Activated naive CD4-positive, alpha-beta T cell treated with anti-CD3 and anti-CD28 coated beads for 36 hours (primary cell): ENCODE results near the gene CLDN34. TPM values are rescaled to one million over a fixed set of nuclear protein-coding genes. Genes with fewer than 3 reads are reported as not detected.

ENCODE experiments used
- CTCF ChIA-PET: fragments of 350-600 bp; sonication (Branson Sonifier 250); formaldehyde crosslinking; loops from one replicate; lab custom pipeline; 2021; ENCODE audit warnings: antibody characterized with exemption; lab: Charles Lee
- DNase-seq: peaks from one replicate; pipeline ENCODE4 v3.0.0-alpha.2; 2020
- H3K27ac Mint-ChIP-seq: one replicate; pipeline ENCODE4 v1.8.0; 2021; ENCODE audit warnings: mild to moderate bottlenecking, mixed read lengths
- H3K27me3 Mint-ChIP-seq: one replicate; pipeline ENCODE4 v1.8.0; 2021; ENCODE audit warnings: low read depth, mixed read lengths
- H3K36me3 Mint-ChIP-seq: one replicate; pipeline ENCODE4 v1.8.0; 2021; ENCODE audit warnings: low read depth, mixed read lengths
- H3K4me1 Mint-ChIP-seq: one replicate; pipeline ENCODE4 v1.8.0; 2021; ENCODE audit warnings: low read depth, mixed read lengths
- H3K4me3 Mint-ChIP-seq: one replicate; pipeline ENCODE4 v1.8.0; 2021; ENCODE audit warnings: mild to moderate bottlenecking, moderate library complexity, mixed read lengths
- H3K9me3 Mint-ChIP-seq: one replicate; pipeline ENCODE4 v1.8.0; 2021; ENCODE audit warnings: mixed read lengths
- intact Hi-C: fragments of 100-400 bp; cut with micrococcal nuclease; formaldehyde crosslinking; loops from one replicate; pipeline ENCODE4 v1.15.1; 2023
- total RNA-seq, 2 experiments: library from RNA; stranded (reverse); gene quantifications; one replicate each; pipeline ENCODE4 v1.2.3, GENCODE V29; 2021

CLDN34 gene, protein sequence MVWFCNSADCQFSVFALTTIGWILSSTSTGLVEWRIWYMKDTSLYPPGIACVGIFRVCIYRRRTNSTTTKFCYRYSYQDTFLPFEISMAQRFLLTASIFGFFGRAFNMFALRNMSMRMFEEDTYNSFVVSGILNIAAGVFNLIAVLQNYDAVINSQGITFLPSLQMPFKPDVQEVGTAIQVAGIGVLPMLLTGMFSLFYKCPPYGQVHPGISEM
- total RNA-seq, result not detected

DNA sequence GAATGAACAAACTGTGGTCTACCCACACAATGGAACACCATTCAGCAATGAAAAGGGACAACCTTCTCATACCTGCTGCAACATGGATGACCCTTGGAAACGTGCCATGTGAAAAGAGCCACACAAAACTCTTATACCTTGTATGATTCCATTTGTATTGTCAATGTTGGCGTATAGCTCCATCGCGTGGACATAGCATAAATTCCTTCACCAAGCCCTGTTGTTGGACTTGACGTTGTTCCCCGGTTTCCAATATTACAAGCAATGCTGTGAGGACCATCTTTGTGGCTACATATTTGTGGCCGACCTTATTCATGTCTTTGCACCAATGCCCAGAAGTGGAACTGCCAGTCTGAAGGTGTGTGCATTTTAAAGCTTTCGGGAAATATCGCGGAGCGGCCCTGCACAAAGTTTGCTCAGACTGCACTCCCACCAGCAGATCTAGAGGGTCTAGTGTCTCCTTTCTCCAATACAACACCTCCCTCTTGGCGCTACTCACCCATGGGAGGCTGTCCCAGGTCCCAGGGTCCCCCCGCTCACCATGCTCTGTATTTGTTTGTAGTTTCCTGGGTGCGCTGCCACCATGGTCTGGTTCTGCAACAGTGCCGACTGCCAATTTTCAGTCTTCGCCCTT, at the start of gene CLDN34:
CLDN34 (plus strand) TSS at position 584 of the 634 bp plus-strand sequence; CDS start at position 584, 0 bp downstream.
- intact Hi-C loops, result no loop called here
- H3K36me3 Mint-ChIP-seq, result no peaks in the 10 kb centered on the region
- H3K4me3 Mint-ChIP-seq, result no peak within 1 kb of the TSS
- H3K27ac Mint-ChIP-seq, result no peak within 1 kb of the TSS
- H3K4me1 Mint-ChIP-seq, result no peaks in the 10 kb centered on the region
- CTCF ChIA-PET, result no interaction called here
- no peaks in the 10 kb centered on the region for H3K9me3 Mint-ChIP-seq
- DNase-seq, result no peak
- H3K27me3 Mint-ChIP-seq, result peaks cover 3% of the 10 kb centered on the region

DNA sequence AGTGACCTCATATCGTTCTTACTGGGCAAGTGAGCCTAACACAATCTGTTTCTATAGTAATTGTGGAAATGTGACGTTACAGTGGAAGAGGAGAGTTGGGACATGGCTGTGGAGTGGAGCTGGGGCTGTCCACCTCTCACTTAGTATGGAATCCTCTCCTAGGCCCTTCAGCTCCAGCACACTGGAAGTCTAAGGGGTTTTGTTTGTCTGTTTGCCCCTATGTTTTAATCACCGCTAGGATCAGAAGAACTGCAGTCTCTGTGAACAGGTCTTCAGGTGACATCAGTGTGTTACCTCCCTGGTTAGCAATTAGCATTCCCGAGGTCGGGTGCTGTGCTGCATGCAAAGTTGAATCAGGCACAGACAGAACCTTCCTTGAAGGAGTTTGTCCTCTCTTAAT, 49.3 kb upstream of the CLDN34 start:
- CTCF ChIA-PET, result no interaction called here
- Mint-ChIP-seq H3K4me1 (no peaks in the 10 kb centered on the region), H3K36me3 (no peaks in the 10 kb centered on the region), H3K9me3 (no peaks in the 10 kb centered on the region), H3K4me3 (no peak overlapping the region), H3K27ac (no peak overlapping the region), H3K27me3 (peaks cover 2% of the 10 kb centered on the region)
- no peak for DNase-seq
- intact Hi-C loops, result no loop called here

DNA sequence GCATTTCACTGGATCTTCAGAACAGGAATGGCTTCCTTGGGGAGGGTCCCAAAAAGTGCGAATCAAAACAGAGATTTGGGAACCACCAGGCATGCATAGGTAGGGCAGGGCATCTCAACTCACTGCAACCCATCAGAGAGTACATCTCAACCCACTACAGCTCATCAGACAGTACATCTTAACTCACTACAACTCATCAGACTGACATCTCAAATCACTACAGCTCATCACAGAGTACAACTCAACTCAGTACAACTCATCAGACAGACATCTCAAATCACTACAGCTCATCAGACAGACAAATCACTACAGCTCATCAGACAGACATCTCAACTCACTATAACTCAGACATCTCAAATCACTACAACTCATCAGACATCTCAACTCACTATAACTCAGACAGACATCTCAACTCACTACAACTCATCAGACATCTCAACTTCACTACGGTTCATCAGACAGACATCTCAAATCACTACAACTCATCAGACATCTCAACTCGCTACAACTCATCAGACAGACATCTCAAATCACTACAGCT, 47.5 kb upstream of the CLDN34 start:
- CTCF ChIA-PET, result no interaction called here
- DNase-seq, result no peak
- Mint-ChIP-seq H3K4me1 (no peaks in the 10 kb centered on the region), H3K27ac (no peak overlapping the region), H3K36me3 (no peaks in the 10 kb centered on the region), H3K27me3 (peaks cover 2% of the 10 kb centered on the region), H3K4me3 (no peak overlapping the region), H3K9me3 (no peaks in the 10 kb centered on the region)
- intact Hi-C loops, result no loop called here

DNA sequence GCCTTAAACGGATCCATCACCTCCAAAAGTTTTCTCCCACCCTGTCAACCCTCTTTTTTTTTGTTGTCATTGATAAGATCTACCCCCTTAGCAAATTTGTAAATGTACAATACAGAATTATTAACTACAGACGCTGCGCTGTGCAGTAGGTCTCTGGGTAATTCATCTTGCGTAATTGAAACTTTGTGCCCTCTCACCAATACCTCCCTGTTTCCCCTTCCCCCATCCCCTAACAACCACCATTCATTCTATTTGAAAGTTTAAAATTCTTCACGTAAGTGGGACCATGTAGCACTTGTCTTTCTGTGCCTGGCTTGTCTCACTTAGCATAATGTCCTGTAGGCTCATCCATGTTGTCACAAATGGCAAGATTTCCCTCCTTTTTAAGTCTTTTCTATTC, 45.8 kb upstream of the CLDN34 start:
- CTCF ChIA-PET, result interaction anchor here (0.6 kb wide), 1 partner anchor 117 kb away, joined by 4 read pairs; no protein-coding TSS in a partner anchor

DNA sequence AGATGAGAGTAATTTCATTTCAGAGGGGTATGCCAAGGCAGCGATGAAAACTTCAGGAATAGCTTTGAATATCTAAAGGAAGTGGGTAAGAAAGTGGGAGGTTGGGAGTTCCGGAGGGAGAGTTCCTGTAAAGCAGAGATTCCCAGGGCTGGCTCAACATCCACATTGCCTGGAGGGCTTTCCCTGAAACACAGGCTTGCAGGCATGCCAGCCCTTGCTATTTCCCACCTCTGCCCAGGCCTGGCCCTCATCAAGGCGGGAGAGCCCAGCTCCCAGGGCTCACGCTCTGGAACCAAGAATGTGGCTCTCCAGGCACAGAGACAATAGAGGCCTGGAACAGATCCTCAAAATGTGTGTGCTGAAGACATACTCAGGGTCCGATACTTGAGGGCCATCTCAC, 43.8 kb upstream of the CLDN34 start:
- intact Hi-C loops, result no loop called here
- Mint-ChIP-seq H3K27me3 (no peaks in the 10 kb centered on the region), H3K9me3 (no peaks in the 10 kb centered on the region), H3K36me3 (no peaks in the 10 kb centered on the region), H3K4me1 (no peaks in the 10 kb centered on the region), H3K4me3 (no peak overlapping the region), H3K27ac (no peak overlapping the region)
- no peak for DNase-seq
- CTCF ChIA-PET, result no interaction called here

More for the DNA sequence above, 45.8 kb upstream of the CLDN34 start:
- no peak for DNase-seq
- Mint-ChIP-seq H3K36me3 (no peaks in the 10 kb centered on the region), H3K27me3 (no peaks in the 10 kb centered on the region), H3K27ac (no peak overlapping the region), H3K4me1 (no peaks in the 10 kb centered on the region), H3K9me3 (no peaks in the 10 kb centered on the region), H3K4me3 (no peak overlapping the region)
- intact Hi-C loops, result no loop called here

DNA sequence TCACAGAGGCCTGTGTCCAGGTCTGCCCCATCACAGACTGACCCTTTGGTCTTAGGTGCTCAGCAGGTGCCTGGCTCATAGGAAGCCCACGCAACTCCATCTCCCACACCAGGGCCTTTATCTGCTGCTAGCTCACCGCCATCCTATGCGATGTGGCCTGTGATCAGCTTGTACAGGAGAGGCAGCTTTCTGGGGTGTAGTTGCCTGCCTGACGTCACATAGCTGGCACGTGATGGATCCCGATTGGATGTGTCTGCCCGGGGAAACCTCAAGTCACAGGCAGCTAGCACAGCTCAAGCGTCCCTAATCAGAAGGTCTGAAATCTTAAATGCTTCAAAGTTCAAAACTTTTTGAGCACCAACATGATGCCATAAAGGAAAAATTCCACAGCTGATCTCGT, 41.2 kb upstream of the CLDN34 start:
- DNase-seq, result no peak
- Mint-ChIP-seq H3K36me3 (no peaks in the 10 kb centered on the region), H3K4me3 (no peak overlapping the region), H3K9me3 (no peaks in the 10 kb centered on the region), H3K27me3 (no peaks in the 10 kb centered on the region), H3K4me1 (no peaks in the 10 kb centered on the region), H3K27ac (no peak overlapping the region)
- CTCF ChIA-PET, result no interaction called here
- intact Hi-C loops, result no loop called here

DNA sequence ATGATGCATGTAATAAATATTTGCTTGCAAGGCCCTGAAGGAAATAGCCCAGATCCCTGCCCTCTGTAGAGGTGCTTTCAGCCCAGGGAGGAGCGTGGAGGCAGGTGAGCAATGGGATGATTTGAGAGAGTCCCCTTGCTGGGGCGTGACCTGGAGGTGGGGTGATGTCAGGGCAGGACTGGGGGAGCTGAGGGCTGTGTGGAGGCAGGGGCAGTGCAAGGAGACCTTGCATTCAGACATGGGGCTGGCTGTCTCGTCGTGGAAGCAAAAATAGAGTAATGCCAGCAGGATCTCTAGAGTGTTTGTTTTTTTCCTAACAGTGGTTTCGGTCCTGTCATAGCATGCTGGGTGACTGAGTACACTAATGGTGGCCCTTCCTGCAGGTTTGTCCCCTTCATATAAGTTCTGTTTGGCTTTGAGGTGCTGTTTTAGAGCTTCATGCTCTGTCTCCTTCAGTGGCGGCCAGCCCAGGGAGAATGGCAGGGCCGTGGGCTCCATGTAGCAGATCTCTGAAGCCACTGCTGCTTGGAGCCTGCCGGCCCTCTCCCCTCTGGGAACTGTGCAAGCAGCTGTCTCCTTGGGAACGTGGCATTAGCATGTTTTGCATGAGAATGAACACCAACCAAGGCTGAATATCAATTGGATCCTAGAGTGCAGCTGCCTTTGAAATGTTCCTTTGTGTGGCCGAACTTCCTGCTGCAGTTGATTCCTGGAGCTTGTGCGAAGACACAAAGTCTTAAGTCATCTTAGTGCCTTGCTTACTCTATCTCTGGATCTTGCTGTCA, 39.3 kb upstream of the CLDN34 start:
- Mint-ChIP-seq H3K27ac (no peak overlapping the region), H3K4me3 (no peak overlapping the region), H3K36me3 (no peaks in the 10 kb centered on the region), H3K27me3 (no peaks in the 10 kb centered on the region), H3K9me3 (no peaks in the 10 kb centered on the region), H3K4me1 (no peaks in the 10 kb centered on the region)
- DNase-seq, result no peak
- CTCF ChIA-PET, result no interaction called here
- intact Hi-C loops, result no loop called here

DNA sequence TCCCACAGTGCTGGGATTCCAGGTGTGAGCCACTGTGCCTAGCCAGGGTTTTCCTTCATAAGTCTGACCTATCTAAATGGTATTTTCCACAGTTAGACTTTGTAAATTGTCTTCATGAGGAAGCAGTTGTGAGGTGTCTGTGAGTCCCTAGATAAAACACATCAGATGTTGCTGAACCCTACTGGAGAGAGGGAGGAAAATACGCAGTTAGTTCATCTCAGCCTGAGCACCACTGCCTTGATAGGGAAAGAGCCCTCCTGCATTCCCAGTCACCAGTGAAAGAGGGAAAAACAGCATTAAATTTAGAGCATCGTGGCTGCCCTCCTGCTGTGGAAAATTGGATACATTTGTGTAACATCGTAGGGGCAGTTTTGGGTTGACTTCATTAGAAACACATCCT, 31.7 kb upstream of the CLDN34 start:
- Mint-ChIP-seq H3K4me1 (no peaks in the 10 kb centered on the region), H3K27me3 (peaks cover 4% of the 10 kb centered on the region), H3K9me3 (no peaks in the 10 kb centered on the region), H3K36me3 (no peaks in the 10 kb centered on the region), H3K27ac (no peak overlapping the region), H3K4me3 (no peak overlapping the region)
- no peak for DNase-seq
- CTCF ChIA-PET, result interaction anchor here (1.3 kb wide), 1 partner anchor 10 kb away, joined by 3 read pairs; no protein-coding TSS in a partner anchor
- intact Hi-C loops, result no loop called here

DNA sequence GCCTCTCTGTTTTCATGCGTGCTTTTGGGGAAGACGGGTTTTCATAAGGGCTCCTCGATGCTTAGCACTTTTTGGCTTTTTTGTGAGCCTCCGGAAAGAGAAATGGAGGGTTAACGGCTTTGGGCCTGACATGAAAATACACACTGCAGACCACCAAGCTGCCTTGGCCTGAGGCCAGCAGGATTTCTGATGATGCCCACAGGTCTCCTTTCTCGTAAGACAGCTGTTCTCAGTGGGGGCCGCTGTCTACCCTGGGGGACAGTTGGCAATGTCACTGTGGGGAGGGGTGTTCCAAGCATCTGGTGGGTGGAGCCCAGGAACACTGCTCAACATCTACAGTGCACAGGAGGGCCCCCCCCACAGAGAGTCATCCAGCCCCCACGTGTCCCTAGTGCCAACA, 29.4 kb upstream of the CLDN34 start:
- H3K9me3 Mint-ChIP-seq, result no peaks in the 10 kb centered on the region
- peaks cover 6% of the 10 kb centered on the region for H3K4me1 Mint-ChIP-seq
- intact Hi-C loops, result no loop called here
- no peak overlapping the region for H3K27ac Mint-ChIP-seq
- no peaks in the 10 kb centered on the region for H3K36me3 Mint-ChIP-seq
- CTCF ChIA-PET, result no interaction called here
- peaks cover 8% of the 10 kb centered on the region for H3K27me3 Mint-ChIP-seq
- no peak for DNase-seq
- no peak overlapping the region for H3K4me3 Mint-ChIP-seq

DNA sequence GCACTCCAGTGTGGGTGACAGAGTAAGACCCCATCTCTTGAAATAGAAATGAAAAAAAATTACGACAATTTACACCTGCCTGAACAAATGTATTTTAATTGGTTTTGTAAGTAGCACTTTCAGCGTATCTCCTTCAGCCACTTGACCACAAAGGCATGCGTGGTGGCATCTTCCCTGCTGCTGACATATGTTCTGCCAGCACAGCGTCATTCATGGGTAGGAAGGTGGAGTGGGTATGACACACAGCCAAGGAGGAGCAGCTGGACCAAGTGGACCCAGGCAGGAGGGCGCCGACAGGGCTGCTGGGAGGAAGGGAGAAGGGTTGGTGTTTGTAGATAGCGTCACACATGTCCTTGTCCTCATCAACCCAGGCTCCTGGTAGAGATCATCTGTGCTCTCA, 28.6 kb upstream of the CLDN34 start:
- peaks cover 6% of the 10 kb centered on the region for H3K4me1 Mint-ChIP-seq
- intact Hi-C loops, result no loop called here
- H3K27me3 Mint-ChIP-seq, result peaks cover 12% of the 10 kb centered on the region
- DNase-seq, result no peak
- no peaks in the 10 kb centered on the region for H3K36me3 Mint-ChIP-seq
- no peak overlapping the region for H3K27ac Mint-ChIP-seq
- no peak overlapping the region for H3K4me3 Mint-ChIP-seq
- CTCF ChIA-PET, result no interaction called here
- H3K9me3 Mint-ChIP-seq, result no peaks in the 10 kb centered on the region

DNA sequence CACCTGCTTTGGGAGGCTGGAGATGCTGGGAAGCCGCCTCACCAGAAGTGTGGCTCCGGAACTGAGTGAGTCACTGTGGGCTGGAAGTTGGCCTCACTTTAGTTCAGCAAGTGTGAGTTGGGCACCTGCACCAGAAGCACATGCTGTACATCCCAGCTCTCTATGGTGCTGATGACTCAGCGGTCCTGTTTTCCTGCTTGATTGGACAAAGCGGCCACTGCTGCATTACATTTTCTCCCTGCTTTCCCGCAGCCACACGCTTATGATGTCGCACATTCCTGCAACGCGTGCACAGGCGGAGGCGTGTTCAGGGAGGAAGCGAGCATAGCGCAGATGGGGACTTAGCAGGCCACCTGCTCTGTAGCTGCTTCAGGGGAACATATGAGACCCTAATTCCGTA, 26.7 kb upstream of the CLDN34 start:
- peaks cover 6% of the 10 kb centered on the region for H3K4me1 Mint-ChIP-seq
- intact Hi-C loops, result no loop called here
- no peaks in the 10 kb centered on the region for H3K36me3 Mint-ChIP-seq
- H3K27me3 Mint-ChIP-seq, result peaks cover 12% of the 10 kb centered on the region
- DNase-seq, result peak; percentile 7
- CTCF ChIA-PET, result interaction anchor here (0.6 kb wide), 1 partner anchor 44 kb away, joined by 3 read pairs; no protein-coding TSS in a partner anchor
- H3K27ac Mint-ChIP-seq, result no peak overlapping the region
- no peak overlapping the region for H3K4me3 Mint-ChIP-seq
- H3K9me3 Mint-ChIP-seq, result no peaks in the 10 kb centered on the region

DNA sequence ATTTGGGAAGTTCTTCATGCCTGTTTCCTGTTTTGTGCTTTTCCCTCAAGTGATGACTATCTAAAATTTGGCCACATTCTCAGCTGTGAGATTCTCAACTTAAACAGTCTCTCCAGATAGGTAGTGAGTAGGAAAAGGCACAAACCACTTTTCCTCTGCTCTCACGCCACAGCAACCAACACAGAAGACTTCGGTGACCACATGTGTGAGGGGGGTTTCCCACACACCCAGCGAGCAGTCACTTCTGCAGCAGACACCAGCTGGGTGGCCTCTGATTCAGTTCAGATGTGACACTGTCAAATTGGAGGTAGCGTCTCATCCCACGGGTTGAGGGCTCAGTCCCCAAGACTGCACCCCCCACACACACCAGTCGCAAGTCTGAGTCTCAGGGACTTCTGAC, 25.1 kb upstream of the CLDN34 start:
- CTCF ChIA-PET, result no interaction called here
- intact Hi-C loops, result loop anchor here (1.0 kb wide), 1 partner anchor 113 kb away; no protein-coding TSS in a partner anchor
- Mint-ChIP-seq H3K27me3 (peaks cover 12% of the 10 kb centered on the region), H3K9me3 (no peaks in the 10 kb centered on the region), H3K36me3 (no peaks in the 10 kb centered on the region), H3K27ac (no peak overlapping the region), H3K4me1 (peaks cover 6% of the 10 kb centered on the region), H3K4me3 (no peak overlapping the region)
- peak; percentile 69 for DNase-seq
